GM18505 (cell line): ENCODE measurements around the gene RBM17.
A peak's percentile ranks its signal among the peaks of the same experiment; 100 is the strongest.

Source experiments
- ATAC-seq: cut with Tn5 transposase; IDR thresholded peaks from one replicate; pipeline ENCODE4 v1.9.1; 2021; ENCODE audit not compliant: unreplicated experiment
- POLR2A ChIP-seq: IDR thresholded peaks from 4 replicates; pipeline ENCODE4 v1.6.1; 2011; ENCODE audit warnings: borderline replicate concordance; ENCODE audit not compliant: insufficient read depth, insufficient read length; ENCODE audit errors: extremely low read depth

The RBM17 gene

GRCh38 chr10:6065835-6066234 lies 23.0 kb upstream of the RBM17 start:
- TF ChIP-seq POLR2A: no peak
- no peak for ATAC-seq

GRCh38 chr10:6067457-6067856 lies 21.4 kb upstream of the RBM17 start:
- ATAC-seq: no peak
- no peak for TF ChIP-seq POLR2A

GRCh38 chr10:6068006-6068405 lies 20.8 kb upstream of the RBM17 start:
- no peak for ATAC-seq
- no peak for TF ChIP-seq POLR2A

- ATAC-seq: peak; percentile 54
- TF ChIP-seq POLR2A: no peak
Observed at GRCh38 chr10:6068422-6068821, 20.4 kb upstream of the RBM17 start.

GRCh38 chr10:6069081-6069931 lies 19.5 kb upstream of the RBM17 start:
- no peak for ATAC-seq
- TF ChIP-seq POLR2A: no peak

- TF ChIP-seq POLR2A: no peak
- no peak for ATAC-seq
Observed at GRCh38 chr10:6070660-6071059, 18.2 kb upstream of the RBM17 start.

GRCh38 chr10:6071181-6072175 lies 17.4 kb upstream of the RBM17 start:
- no peak for ATAC-seq

GRCh38 chr10:6072215-6072934 lies 16.5 kb upstream of the RBM17 start:
- no peak for TF ChIP-seq POLR2A
- ATAC-seq: peak; percentile 32

More at GRCh38 chr10:6071181-6072175, 17.4 kb upstream of the RBM17 start:
- TF ChIP-seq POLR2A: no peak

- TF ChIP-seq POLR2A: no peak
- ATAC-seq: no peak
Observed at GRCh38 chr10:6074489-6075301, 14.1 kb upstream of the RBM17 start.

- ATAC-seq: no peak
- TF ChIP-seq POLR2A: no peak
Observed at GRCh38 chr10:6077071-6077675, 11.7 kb upstream of the RBM17 start.

- no peak for ATAC-seq
- TF ChIP-seq POLR2A: no peak
Observed at GRCh38 chr10:6079044-6079443, 9.8 kb upstream of the RBM17 start.
